Neural cell (in vitro differentiated cells): ENCODE results near the gene BRIP1. TPM values are rescaled to one million over a fixed set of nuclear protein-coding genes. Genes with fewer than 3 reads are reported as not detected.

Experiments
- H2AFZ ChIP-seq: fragments of 200-600, 300-800 bp; sonication (generic), shearing (Covaris generic); 2 replicates; pipeline ENCODE4 v1.6.0; 2014; ENCODE audit warnings: low read depth, mild to moderate bottlenecking, antibody characterized with exemption, low read length, moderate library complexity
- H3F3A ChIP-seq: fragments of 200-600 bp; shearing (Covaris generic); 2 replicates; pipeline ENCODE4 v1.6.1; 2016; ENCODE audit warnings: mild to moderate bottlenecking, moderate library complexity, mixed read lengths, antibody characterized with exemption, low read length; ENCODE audit not compliant: insufficient read depth, poor library complexity, severe bottlenecking
- H3K27ac ChIP-seq: fragments of 200-600, 300-800 bp; sonication (generic), shearing (Covaris generic); 2 replicates; pipeline ENCODE4 v1.5.1; 2014; ENCODE audit warnings: mild to moderate bottlenecking, low read length, moderate library complexity
- H3K27me3 ChIP-seq: fragments of 300-800, 200-600 bp; sonication (generic), shearing (Covaris generic); 2 replicates; pipeline ENCODE4 v1.6.0; 2014; ENCODE audit warnings: mild to moderate bottlenecking, low read depth, low read length, moderate library complexity; ENCODE audit not compliant: insufficient read depth
- H3K36me3 ChIP-seq: fragments of 300-800, 200-600 bp; sonication (generic), shearing (Covaris generic); 2 replicates; pipeline ENCODE4 v1.5.1; 2014; ENCODE audit warnings: mild to moderate bottlenecking, antibody characterized with exemption, low read length, moderate library complexity; ENCODE audit not compliant: insufficient read depth
- H3K4me2 ChIP-seq: fragments of 300-800, 200-600 bp; sonication (generic), shearing (Covaris generic); 2 replicates; pipeline ENCODE4 v1.6.0; 2014; ENCODE audit warnings: mild to moderate bottlenecking, low read length
- H3K4me3 ChIP-seq: fragments of 300-800, 200-600 bp; sonication (generic), shearing (Covaris generic); 2 replicates; pipeline ENCODE4 v1.5.1; 2014; ENCODE audit warnings: mild to moderate bottlenecking, low read length, moderate library complexity
- H3K79me2 ChIP-seq: fragments of 200-600 bp; shearing (Covaris generic); replicated peaks from 2 replicates; pipeline ENCODE4 v1.6.0; 2014; ENCODE audit warnings: mild to moderate bottlenecking, low read length, moderate library complexity; ENCODE audit not compliant: insufficient read depth
- H3K9ac ChIP-seq: fragments of 300-800, 200-600 bp; sonication (generic), shearing (Covaris generic); 2 replicates; pipeline ENCODE4 v1.6.1; 2016; ENCODE audit warnings: mild to moderate bottlenecking, low read length, mixed read lengths
- H3K9me2 ChIP-seq: fragments of 200-600 bp; shearing (Covaris generic); 2 replicates; pipeline ENCODE4 v1.6.1; 2016; ENCODE audit warnings: mild to moderate bottlenecking, low read length, mixed read lengths; ENCODE audit not compliant: insufficient read depth
- H3K9me3 ChIP-seq: fragments of 200-600, 300-800 bp; sonication (generic), shearing (Covaris generic); 2 replicates; pipeline ENCODE4 v1.6.1; 2016; ENCODE audit warnings: mild to moderate bottlenecking, mixed run types, low read length, moderate library complexity, mixed read lengths
- H4K20me1 ChIP-seq: fragments of 200-600 bp; shearing (Covaris generic); 2 replicates; pipeline ENCODE4 v1.6.1; 2016; ENCODE audit warnings: mild to moderate bottlenecking, mixed run types; ENCODE audit not compliant: insufficient read depth
- EP300 ChIP-seq: fragments of 450-650 bp; conservative IDR thresholded peaks from 2 replicates; pipeline ENCODE4 v1.6.1; 2014; ENCODE audit warnings: antibody characterized with exemption, mild to moderate bottlenecking, moderate library complexity; ENCODE audit not compliant: poor library complexity, severe bottlenecking
- EZH2 ChIP-seq: fragments of 200-600, 300-800 bp; shearing (Covaris generic), sonication (generic); IDR thresholded peaks from 2 replicates; pipeline ENCODE4 v1.6.1; 2014; ENCODE audit warnings: antibody characterized with exemption, low read length, borderline replicate concordance, mild to moderate bottlenecking; ENCODE audit not compliant: insufficient read depth, poor library complexity, severe bottlenecking
- MXI1 ChIP-seq: fragments of 450-650 bp; conservative IDR thresholded peaks from 2 replicates; pipeline ENCODE4 v1.6.1; 2014; ENCODE audit warnings: antibody characterized with exemption, mild to moderate bottlenecking; ENCODE audit not compliant: poor library complexity, severe bottlenecking
- POLR2AphosphoS5 ChIP-seq: IDR thresholded peaks from 2 replicates; pipeline ENCODE4 v1.6.1; 2012
- RAD21 ChIP-seq: fragments of 450-650 bp; conservative IDR thresholded peaks from 2 replicates; pipeline ENCODE4 v1.6.1; 2014; ENCODE audit warnings: antibody characterized with exemption, mild to moderate bottlenecking, moderate library complexity
- SMC3 ChIP-seq: fragments of 450-650 bp; conservative IDR thresholded peaks from 2 replicates; pipeline ENCODE4 v1.6.1; 2014; ENCODE audit warnings: antibody characterized with exemption, mild to moderate bottlenecking, moderate library complexity; ENCODE audit not compliant: poor library complexity
- TAF1 ChIP-seq: IDR thresholded peaks from 2 replicates; pipeline ENCODE4 v1.6.1; 2012; ENCODE audit warnings: low read depth
- polyA plus RNA-seq: library from polyadenylated mRNA; depleted of rRNA; stranded (reverse); fragments of >200 nt; gene quantifications from 2 replicates; pipeline ENCODE4 v1.2.3, GENCODE V29; 2014
- TF ChIP-seq, protein P1 (sequence below): IDR thresholded peaks from 2 replicates; pipeline ENCODE4 v1.6.1; 2012; ENCODE audit warnings: borderline replicate concordance
- TF ChIP-seq, protein P2 (sequence below): fragments of 450-650 bp; IDR thresholded peaks from 2 replicates; pipeline ENCODE4 v1.5.1; 2014; ENCODE audit warnings: antibody characterized with exemption, mild to moderate bottlenecking, moderate library complexity; ENCODE audit not compliant: poor library complexity, severe bottlenecking

BRIP1 gene
- polyA plus RNA-seq, 1 donor from 2014 or later: 0.47 TPM

DNA sequence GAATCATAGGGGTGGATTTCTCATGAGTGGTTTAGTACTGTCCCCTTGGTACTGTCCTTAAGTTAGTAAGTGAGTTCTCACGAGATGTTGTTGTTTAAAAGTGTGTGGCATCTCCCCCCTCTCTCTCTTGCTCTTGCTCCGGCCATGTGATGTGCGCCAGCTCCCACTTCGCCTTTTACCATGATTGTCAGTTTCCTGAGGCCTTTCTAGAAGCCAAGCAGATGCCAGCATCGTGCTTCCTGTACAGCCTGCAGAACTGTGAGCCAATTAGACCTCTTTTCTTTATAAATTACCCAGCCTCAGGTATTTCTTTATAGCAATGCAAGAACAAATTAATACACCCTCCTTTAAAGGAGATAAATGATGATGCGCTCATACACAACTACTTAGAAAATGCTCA lies 222.2 kb downstream of the BRIP1 start:
- Histone ChIP-seq H3K27ac (no peak overlapping the region), H3K4me2 (no peak overlapping the region), H3K79me2 (no peaks in the 10 kb centered on the region), H3K36me3 (no peaks in the 10 kb centered on the region), H3K9me2 (no peaks in the 10 kb centered on the region), H3F3A (no peaks in the 10 kb centered on the region), H3K9ac (no peak overlapping the region), H4K20me1 (no peaks in the 10 kb centered on the region), H2AFZ (no peak overlapping the region), H3K4me3 (no peak overlapping the region), H3K9me3 (no peaks in the 10 kb centered on the region), H3K27me3 (no peaks in the 10 kb centered on the region)
- no peak for TF ChIP-seq EP300
- TF ChIP-seq MXI1: no peak
- no peak for TF ChIP-seq SMC3
- TF ChIP-seq, protein P1, sequence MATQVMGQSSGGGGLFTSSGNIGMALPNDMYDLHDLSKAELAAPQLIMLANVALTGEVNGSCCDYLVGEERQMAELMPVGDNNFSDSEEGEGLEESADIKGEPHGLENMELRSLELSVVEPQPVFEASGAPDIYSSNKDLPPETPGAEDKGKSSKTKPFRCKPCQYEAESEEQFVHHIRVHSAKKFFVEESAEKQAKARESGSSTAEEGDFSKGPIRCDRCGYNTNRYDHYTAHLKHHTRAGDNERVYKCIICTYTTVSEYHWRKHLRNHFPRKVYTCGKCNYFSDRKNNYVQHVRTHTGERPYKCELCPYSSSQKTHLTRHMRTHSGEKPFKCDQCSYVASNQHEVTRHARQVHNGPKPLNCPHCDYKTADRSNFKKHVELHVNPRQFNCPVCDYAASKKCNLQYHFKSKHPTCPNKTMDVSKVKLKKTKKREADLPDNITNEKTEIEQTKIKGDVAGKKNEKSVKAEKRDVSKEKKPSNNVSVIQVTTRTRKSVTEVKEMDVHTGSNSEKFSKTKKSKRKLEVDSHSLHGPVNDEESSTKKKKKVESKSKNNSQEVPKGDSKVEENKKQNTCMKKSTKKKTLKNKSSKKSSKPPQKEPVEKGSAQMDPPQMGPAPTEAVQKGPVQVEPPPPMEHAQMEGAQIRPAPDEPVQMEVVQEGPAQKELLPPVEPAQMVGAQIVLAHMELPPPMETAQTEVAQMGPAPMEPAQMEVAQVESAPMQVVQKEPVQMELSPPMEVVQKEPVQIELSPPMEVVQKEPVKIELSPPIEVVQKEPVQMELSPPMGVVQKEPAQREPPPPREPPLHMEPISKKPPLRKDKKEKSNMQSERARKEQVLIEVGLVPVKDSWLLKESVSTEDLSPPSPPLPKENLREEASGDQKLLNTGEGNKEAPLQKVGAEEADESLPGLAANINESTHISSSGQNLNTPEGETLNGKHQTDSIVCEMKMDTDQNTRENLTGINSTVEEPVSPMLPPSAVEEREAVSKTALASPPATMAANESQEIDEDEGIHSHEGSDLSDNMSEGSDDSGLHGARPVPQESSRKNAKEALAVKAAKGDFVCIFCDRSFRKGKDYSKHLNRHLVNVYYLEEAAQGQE: no peak
- no peak for TF ChIP-seq TAF1
- TF ChIP-seq EZH2: no peak
- no peak for TF ChIP-seq RAD21
- no peak for TF ChIP-seq POLR2AphosphoS5
- TF ChIP-seq, protein P2, sequence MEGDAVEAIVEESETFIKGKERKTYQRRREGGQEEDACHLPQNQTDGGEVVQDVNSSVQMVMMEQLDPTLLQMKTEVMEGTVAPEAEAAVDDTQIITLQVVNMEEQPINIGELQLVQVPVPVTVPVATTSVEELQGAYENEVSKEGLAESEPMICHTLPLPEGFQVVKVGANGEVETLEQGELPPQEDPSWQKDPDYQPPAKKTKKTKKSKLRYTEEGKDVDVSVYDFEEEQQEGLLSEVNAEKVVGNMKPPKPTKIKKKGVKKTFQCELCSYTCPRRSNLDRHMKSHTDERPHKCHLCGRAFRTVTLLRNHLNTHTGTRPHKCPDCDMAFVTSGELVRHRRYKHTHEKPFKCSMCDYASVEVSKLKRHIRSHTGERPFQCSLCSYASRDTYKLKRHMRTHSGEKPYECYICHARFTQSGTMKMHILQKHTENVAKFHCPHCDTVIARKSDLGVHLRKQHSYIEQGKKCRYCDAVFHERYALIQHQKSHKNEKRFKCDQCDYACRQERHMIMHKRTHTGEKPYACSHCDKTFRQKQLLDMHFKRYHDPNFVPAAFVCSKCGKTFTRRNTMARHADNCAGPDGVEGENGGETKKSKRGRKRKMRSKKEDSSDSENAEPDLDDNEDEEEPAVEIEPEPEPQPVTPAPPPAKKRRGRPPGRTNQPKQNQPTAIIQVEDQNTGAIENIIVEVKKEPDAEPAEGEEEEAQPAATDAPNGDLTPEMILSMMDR: no peak

- no peaks in the 10 kb centered on the region for H4K20me1 ChIP-seq
- TF ChIP-seq, protein P1: no peak
- no peak for TF ChIP-seq EP300
- TF ChIP-seq POLR2AphosphoS5: no peak
- TF ChIP-seq, protein P2: no peak
- no peak for TF ChIP-seq EZH2
- TF ChIP-seq MXI1: no peak
- TF ChIP-seq TAF1: no peak
- no peak for TF ChIP-seq RAD21
- TF ChIP-seq SMC3: no peak
- H3K79me2 ChIP-seq: no peaks in the 10 kb centered on the region
- no peak overlapping the region for H3K4me2 ChIP-seq
- H2AFZ ChIP-seq: no peak overlapping the region
- H3K9me2 ChIP-seq: no peaks in the 10 kb centered on the region
- H3K27ac ChIP-seq: no peak overlapping the region
- H3K9me3 ChIP-seq: no peaks in the 10 kb centered on the region
- H3F3A ChIP-seq: no peaks in the 10 kb centered on the region
- no peaks in the 10 kb centered on the region for H3K36me3 ChIP-seq
- H3K9ac ChIP-seq: no peak overlapping the region
- no peaks in the 10 kb centered on the region for H3K27me3 ChIP-seq
- no peak overlapping the region for H3K4me3 ChIP-seq
Measured at GRCh38 chr17:61639818-61640217, 223.5 kb downstream of the BRIP1 start.
